ENCODE measurements around the gene RUBCN. TPM values are rescaled to one million over a fixed set of nuclear protein-coding genes. Genes with fewer than 3 reads are reported as not detected.

The RUBCN gene
- total and polyA plus RNA-seq, 9 of the 15 experiments (the other 6 are each of a cell fraction or from before 2014, with no cell fraction given): 8.4 to 24.0 (median 11.9) TPM

GRCh38 chr3:197746209-197746608, 9.5 kb upstream of the RUBCN start (continued):
- no peak for TF ChIP-seq PBX2 (CRISPR knock-in tag; IDR thresholded peaks at IDR 0.05; ENCODE audit: low read depth)
- peak; percentile 56 for TF ChIP-seq PBX2 (tag; conservative IDR thresholded peaks at IDR 0.05; ENCODE audit: low read depth)
- TF ChIP-seq JUND (IDR thresholded peaks at IDR 0.05; ENCODE audit: borderline replicate concordance, low read depth, low read length): no peak
- peak; percentile 39; the same call in 1 of the 3 replicates for TF ChIP-seq JUND (tag; IDR thresholded peaks at IDR 0.05; ENCODE audit: borderline replicate concordance, low read depth, low read length)
- no peak for TF ChIP-seq HSF4 (CRISPR knock-in tag; IDR thresholded peaks at IDR 0.05; ENCODE audit: borderline replicate concordance)
- TF ChIP-seq AFF4 (CRISPR knock-in tag; IDR thresholded peaks at IDR 0.05): no peak
- TF ChIP-seq ARID1B (IDR thresholded peaks at IDR 0.05): peak; percentile 51
- TF ChIP-seq MCM3 (IDR thresholded peaks at IDR 0.05): no peak
- TF ChIP-seq FOXJ3 (CRISPR knock-in tag; IDR thresholded peaks at IDR 0.05): no peak
- no peak for TF ChIP-seq MAFG (tag; conservative IDR thresholded peaks at IDR 0.05)
- peak; percentile 22; the same call in 1 of the 2 replicates for TF ChIP-seq L3MBTL2 (IDR thresholded peaks at IDR 0.05)
- TF ChIP-seq SMARCA4 (IDR thresholded peaks at IDR 0.05): peak; percentile 68
- TF ChIP-seq ETV6 (IDR thresholded peaks at IDR 0.05; ENCODE audit: borderline replicate concordance in 1 of 2, low read depth in 2 of 2, low read length in 1 of 2): 0 out of 4 replicates have a peak, but pooled peaks of 1 of the 2 experiments have one; percentile 16
- no peak for TF ChIP-seq ETV6 (CRISPR knock-in tag; IDR thresholded peaks at IDR 0.05; ENCODE audit: borderline replicate concordance)
- TF ChIP-seq MNT (conservative IDR thresholded peaks at IDR 0.05): 0 out of 4 replicates have a peak, but pooled peaks of 1 of the 2 experiments have one; percentile 22
- TF ChIP-seq FOSL1 (tag; conservative IDR thresholded peaks at IDR 0.05): peak; percentile 65
- peak; percentile 85 for TF ChIP-seq MEIS2 (IDR thresholded peaks at IDR 0.05; ENCODE audit: partially characterized antibody)
